Thyroid gland (tissue), 4 donors: ENCODE results near the gene MICB. TPM values are rescaled to one million over a fixed set of nuclear protein-coding genes. Genes with fewer than 3 reads are reported as not detected.

Experiments
- DNase-seq, 2 donors: peaks; one replicate each; pipeline ENCODE4 v3.0.0-alpha.2; 2019
- H3K27ac ChIP-seq, 3 donors: fragments of 200-600 bp; sonication (generic); 1 replicate in 2 of 3; 2 replicates in 1 of 3; pipeline ENCODE4 v1.5.1; 2016 to 2019; ENCODE audit warnings: mild to moderate bottlenecking in 1 of 3, moderate library complexity in 1 of 3
- H3K27me3 ChIP-seq: fragments of 200-600 bp; sonication (generic); one replicate; pipeline ENCODE4 v1.5.1; 2019
- H3K36me3 ChIP-seq, 2 donors: fragments of 200-600 bp; sonication (generic); one replicate each; pipeline ENCODE4 v1.5.1; 2016 to 2019
- H3K4me1 ChIP-seq, 2 donors: fragments of 200-600 bp; sonication (generic); one replicate each; pipeline ENCODE4 v1.5.1; 2017 to 2019
- H3K4me3 ChIP-seq, 3 donors: fragments of 200-600 bp; sonication (generic); replicated peaks in 1 of 3; 1 replicate in 2 of 3; 2 replicates in 1 of 3; pipeline ENCODE4 v1.5.1; 2016; ENCODE audit warnings: mild to moderate bottlenecking in 1 of 3
- H3K9me3 ChIP-seq: fragments of 200-600 bp; sonication (generic); one replicate; pipeline ENCODE4 v1.5.1; 2017
- POLR2A ChIP-seq, 2 donors: fragments of 450-650 bp; IDR thresholded peaks; one replicate each; pipeline ENCODE4 v1.6.1; 2017; ENCODE audit warnings: antibody characterized with exemption in 2 of 2, mild to moderate bottlenecking in 2 of 2, moderate library complexity in 1 of 2
- WGBS, 2 donors: methylation state at CpG; one replicate each; pipeline ENCODE4 v1.1.5; 2017; 5-methylcytosine and 5-hydroxymethylcytosine counted together
- intact Hi-C: fragments of 100-400 bp; cut with DNase I; formaldehyde crosslinking; loops from one replicate; pipeline ENCODE4 v1.15.1; 2023
- total RNA-seq, 4 donors: library from RNA; depleted of rRNA; stranded (reverse); fragments of >200 nt; gene quantifications; one replicate each; pipeline ENCODE4 v1.2.3, GENCODE V29; 2016
- TF ChIP-seq, protein P1 (sequence below), 6 experiments: fragments of 200-600 bp in 3 of 6; fragments of 450-650 bp in 3 of 6; sonication (generic) in 3 of 6; IDR thresholded peaks; one replicate each; pipeline ENCODE4 v1.5.1; 2016 to 2019; ENCODE audit warnings: antibody characterized with exemption in 6 of 6, mild to moderate bottlenecking in 2 of 6, inconsistent platforms in 1 of 6, moderate library complexity in 1 of 6

The MICB gene
- total RNA-seq, 4 donors from 2014 or later: 0.89 to 3.4 (median 2.1) TPM

GRCh38 chr6:31460361-31461025, 37.5 kb upstream of the MICB start:
- Histone ChIP-seq H3K4me1 (no peaks in the 10 kb centered on the region), H3K27me3 (no peaks in the 10 kb centered on the region), H3K4me3 (no peak overlapping the region), H3K9me3 (no peaks in the 10 kb centered on the region), H3K27ac (no peak overlapping the region), H3K36me3 (no peaks in the 10 kb centered on the region)
- DNase-seq: no peak
- intact Hi-C loops: no loop called here
- TF ChIP-seq POLR2A (IDR thresholded peaks at IDR 0.05): no peak
- TF ChIP-seq, protein P1, sequence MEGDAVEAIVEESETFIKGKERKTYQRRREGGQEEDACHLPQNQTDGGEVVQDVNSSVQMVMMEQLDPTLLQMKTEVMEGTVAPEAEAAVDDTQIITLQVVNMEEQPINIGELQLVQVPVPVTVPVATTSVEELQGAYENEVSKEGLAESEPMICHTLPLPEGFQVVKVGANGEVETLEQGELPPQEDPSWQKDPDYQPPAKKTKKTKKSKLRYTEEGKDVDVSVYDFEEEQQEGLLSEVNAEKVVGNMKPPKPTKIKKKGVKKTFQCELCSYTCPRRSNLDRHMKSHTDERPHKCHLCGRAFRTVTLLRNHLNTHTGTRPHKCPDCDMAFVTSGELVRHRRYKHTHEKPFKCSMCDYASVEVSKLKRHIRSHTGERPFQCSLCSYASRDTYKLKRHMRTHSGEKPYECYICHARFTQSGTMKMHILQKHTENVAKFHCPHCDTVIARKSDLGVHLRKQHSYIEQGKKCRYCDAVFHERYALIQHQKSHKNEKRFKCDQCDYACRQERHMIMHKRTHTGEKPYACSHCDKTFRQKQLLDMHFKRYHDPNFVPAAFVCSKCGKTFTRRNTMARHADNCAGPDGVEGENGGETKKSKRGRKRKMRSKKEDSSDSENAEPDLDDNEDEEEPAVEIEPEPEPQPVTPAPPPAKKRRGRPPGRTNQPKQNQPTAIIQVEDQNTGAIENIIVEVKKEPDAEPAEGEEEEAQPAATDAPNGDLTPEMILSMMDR (IDR thresholded peaks at IDR 0.05): no peak
- 85 to 98% methylated on average over 5 of the region's 5 CpGs for WGBS, 2 donors

DNA sequence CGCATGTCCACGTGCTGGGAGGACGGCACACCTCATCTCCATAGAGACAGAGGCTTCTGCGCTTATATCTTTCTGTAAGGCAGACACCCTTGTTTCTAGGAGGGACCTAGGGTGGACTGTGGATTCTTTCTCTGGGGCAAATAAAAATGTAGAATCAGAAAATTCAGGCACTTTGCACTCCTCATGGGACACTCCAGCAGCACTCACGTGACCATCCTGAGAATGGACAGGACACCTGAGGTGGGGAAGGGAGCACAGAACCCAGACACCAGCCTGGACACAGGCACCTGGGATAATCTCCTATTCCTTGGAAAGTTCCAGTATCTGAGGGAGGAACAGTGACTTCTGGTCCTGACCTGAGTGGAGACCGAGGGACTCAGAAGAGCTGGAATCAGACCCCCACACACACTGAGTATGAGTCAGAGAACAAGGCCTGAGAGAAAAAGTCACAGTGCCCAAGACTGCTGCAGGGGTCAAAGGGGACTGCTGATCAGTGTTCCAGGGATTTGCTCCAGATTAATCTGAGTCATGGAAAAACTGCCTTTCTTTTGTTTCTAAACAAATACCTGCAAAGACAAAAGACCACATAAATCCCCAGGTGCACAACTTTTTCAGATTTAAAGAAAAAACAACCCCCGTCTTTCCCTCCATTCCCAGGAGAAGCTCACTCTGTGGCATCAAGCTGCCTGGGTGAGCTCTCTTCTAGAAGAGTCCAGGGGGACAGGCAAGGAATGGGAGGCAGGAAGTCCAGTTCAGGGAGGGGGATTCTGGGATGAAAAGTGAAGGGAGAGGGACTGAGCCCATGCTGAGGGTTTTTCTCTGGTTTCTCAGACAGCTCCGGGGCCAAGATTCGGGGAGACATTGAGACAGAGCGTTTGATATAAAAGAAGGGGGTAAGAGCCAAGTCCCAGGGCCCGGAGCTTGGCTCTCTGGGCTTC, 35.6 kb upstream of the MICB start:
- peak overlapping the region; percentile 60 to 69 (median 66) for H3K27ac ChIP-seq
- DNase-seq: no peak
- no peaks in the 10 kb centered on the region for H3K27me3 ChIP-seq
- no peaks in the 10 kb centered on the region for H3K9me3 ChIP-seq
- 52 to 67% methylated on average over 11 of the region's 11 CpGs for WGBS, 2 donors
- H3K4me1 ChIP-seq: no peaks in the 10 kb centered on the region
- TF ChIP-seq, protein P1 (IDR thresholded peaks at IDR 0.05): no peak
- TF ChIP-seq POLR2A (IDR thresholded peaks at IDR 0.05): no peak
- H3K36me3 ChIP-seq: no peaks in the 10 kb centered on the region
- peak overlapping the region in 1 of 3 donors; percentile 38 for H3K4me3 ChIP-seq
- intact Hi-C loops: no loop called here

- WGBS, 2 donors: 18 to 19% methylated on average over 27 to 29 of the region's 29 CpGs
- H3K27ac ChIP-seq: peak overlapping the region; percentile 60 to 69 (median 66)
These were observed 34.7 kb upstream of the MICB start for GRCh38 chr6:31462964-31463870.

GRCh38 chr6:31464252-31465184, 33.4 kb upstream of the MICB start:
- WGBS, 2 donors: 81 to 87% methylated on average over 7 of the region's 7 CpGs
- no peaks in the 10 kb centered on the region for H3K27me3 ChIP-seq
- intact Hi-C loops: no loop called here
- peak overlapping the region in 1 of 3 donors; percentile 38 for H3K4me3 ChIP-seq
- no peak for TF ChIP-seq POLR2A (IDR thresholded peaks at IDR 0.05)
- TF ChIP-seq, protein P1 (IDR thresholded peaks at IDR 0.05): no peak
- H3K27ac ChIP-seq: no peak overlapping the region
- no peaks in the 10 kb centered on the region for H3K36me3 ChIP-seq
- H3K9me3 ChIP-seq: no peaks in the 10 kb centered on the region
- H3K4me1 ChIP-seq: no peaks in the 10 kb centered on the region
- no peak for DNase-seq

More at GRCh38 chr6:31462964-31463870, 34.7 kb upstream of the MICB start:
- peak; percentile 89 to 90 for DNase-seq
- Histone ChIP-seq H3K36me3 (no peaks in the 10 kb centered on the region), H3K27me3 (no peaks in the 10 kb centered on the region), H3K4me1 (no peaks in the 10 kb centered on the region), H3K4me3 (peak overlapping the region; percentile 3 to 38 (median 32)), H3K9me3 (no peaks in the 10 kb centered on the region)
- intact Hi-C loops: no loop called here
- TF ChIP-seq POLR2A (IDR thresholded peaks at IDR 0.05): peak in 1 of 2 donors; percentile 76
- TF ChIP-seq, protein P1 (IDR thresholded peaks at IDR 0.05): no peak
